ENCODE results near the gene TRIM31.

The TRIM31 gene

GRCh38 chr6:30113003-30113759 lies at the start of gene TRIM31:
Gene TRIM31 (minus strand): TSS chr6:30113090. CDS start chr6:30112805, 285 bp downstream.
- DNase-seq = no peak

DNA sequence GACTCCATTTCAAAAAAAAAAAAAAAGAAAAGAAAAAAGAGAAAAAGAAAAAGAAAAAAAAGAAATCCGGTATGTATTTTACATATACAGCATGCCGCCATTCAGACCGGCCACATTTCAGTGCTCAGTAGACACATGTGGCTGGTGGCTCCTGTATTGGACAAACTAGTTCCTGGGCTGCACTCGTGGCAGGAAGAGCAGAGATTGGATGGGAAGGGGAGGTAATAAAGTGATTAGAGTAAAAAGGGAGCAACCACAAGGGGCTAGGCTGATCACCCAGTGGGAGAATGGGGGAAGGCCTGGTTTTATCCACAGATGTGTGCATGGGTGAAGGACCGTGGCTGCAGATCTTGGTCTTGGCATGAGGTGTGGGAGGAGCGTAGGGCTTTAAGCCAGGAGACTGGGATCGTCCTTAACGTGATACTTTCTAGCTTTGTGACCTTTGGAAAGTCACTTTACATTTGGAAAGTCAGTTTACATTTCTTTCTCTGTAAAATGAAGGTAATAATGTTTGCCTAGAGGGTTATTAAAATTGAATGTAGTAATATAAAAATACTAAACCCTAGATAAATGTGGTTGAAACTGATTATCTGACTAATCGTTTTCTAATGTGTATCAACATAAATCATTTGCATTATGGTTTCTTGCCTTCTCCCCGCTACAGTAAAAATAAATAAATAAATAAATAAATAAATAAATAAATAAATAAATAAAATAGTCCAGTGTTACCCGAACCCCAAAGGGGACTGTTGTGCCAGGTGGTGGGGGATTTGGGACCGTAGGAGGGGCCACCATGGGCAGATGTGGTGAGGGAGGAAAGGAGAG lies 49.6 kb upstream of the TRIM31 start:
- no peak for DNase-seq

DNA sequence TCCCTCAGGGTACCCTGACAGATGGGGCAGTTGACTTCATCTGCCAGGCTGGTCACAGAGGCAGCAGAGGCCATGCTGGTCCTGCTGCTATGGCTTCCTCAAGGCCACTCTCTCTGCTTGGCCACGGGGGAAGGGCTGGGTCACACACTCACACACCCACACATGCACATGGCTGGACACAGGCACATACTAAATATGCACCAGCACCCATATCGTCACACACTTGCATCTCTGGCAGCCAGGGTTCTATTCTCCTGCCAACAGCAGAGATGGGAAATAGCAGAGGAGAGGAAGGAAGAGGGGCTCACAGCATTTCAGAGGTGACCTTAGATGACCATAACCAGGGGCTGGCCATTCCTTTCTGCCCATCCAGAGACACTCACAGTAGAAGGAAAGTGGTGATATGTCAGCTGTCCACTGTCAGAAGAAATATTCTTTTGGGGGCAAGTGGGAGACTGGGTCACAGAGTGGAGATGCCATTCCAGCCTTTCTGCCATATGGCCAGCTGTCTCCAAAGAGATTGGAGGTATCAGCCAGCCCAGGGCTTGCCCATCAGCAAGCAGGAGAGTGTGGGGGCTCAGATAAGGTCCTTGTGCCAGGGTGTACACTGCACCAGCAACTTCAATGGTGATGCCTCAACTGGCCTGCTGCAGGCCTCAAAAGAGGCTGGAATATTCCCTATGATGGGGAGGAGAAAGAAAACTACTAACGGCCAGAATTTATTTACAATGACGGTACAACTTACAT lies 48.1 kb upstream of the TRIM31 start, which contains the start of gene TRIM10:
Gene TRIM10, minus strand, starts transcription at position 427 of the 747 bp plus-strand sequence. Its CDS starts 353 bp downstream, at position 74.
- DNase-seq = no peak

DNA sequence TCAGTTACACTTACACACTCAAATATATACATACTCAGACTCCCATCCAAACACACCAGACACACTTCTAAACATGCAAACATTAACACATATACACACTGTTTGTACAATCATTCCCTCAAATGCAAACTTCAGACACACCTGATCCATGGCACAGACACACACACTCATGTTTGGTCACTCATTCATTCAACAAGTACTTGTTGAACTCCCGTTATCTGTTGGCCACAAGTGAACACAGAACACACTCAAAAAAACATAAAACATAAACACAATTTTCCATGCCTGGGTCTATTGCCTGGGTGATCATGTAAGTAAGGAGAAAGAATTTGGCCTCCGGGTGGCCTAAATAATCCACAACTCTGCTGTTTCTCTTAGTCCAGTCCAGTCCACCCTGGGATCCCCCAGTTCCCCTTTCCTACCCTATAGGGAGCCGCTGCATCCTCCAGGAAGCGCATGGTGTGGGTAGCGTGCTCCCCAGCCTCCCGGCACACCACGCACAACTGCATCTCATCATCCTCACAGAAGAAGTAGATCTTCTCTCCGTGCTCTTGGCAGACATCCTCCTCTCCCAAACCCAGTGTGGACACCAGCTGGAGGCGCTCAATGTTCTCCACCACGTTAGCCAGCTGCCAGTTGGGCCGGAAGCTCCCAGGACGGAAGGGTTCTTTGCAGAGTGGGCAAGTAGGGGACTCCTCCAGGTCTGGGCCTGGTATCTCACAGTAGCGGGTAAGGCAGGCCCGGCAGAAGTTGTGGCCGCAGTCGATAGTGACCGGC lies 47.3 kb upstream of the TRIM31 start:
- no peak for DNase-seq

DNA sequence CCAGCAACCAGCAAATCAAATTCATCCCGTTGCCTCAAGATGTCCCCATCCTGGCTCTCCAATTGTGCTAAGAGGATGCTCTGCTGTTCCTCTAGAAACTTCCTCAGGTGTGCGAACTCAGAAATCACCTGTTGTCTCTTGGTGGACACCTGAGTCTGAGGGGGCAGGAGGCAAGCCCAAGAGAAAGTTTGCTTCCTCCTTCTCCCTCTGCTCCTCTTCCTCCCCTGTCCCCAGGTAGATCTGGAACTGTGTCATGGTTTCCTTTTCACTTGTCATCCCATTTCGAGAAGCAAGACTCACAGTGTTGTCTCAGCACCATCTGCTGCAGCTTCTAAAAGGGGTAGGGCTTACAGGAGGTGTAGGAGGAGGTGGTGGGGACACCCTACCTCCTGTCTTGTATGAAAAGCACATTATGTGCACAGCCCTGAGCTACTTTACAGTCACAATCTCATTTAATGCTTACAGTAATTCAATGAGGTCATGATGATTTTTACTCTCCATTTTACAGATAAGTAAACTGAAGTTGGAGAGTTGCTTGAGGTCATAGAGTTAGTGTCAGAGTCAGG lies 45.7 kb upstream of the TRIM31 start:
- no peak for DNase-seq

DNA sequence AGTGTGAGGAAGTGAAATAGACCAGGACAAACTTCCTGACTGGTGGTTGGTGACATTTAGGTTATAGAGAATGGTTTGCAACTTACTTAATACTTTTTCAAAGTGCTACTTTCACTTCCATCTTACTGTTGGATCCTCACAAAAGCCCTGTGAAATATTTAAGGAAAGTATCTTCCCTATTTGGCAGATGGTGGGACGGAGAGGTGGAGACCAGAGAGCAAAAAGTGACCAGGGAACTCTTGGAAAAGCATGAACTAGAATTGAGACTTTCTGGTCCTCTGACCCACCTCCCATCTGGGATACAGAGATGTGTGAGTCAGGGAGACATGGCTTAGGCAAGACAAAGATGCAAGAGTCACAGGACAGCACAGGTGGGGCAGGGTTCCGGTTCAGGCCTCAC lies 45.1 kb upstream of the TRIM31 start:
- DNase-seq = no peak

DNA sequence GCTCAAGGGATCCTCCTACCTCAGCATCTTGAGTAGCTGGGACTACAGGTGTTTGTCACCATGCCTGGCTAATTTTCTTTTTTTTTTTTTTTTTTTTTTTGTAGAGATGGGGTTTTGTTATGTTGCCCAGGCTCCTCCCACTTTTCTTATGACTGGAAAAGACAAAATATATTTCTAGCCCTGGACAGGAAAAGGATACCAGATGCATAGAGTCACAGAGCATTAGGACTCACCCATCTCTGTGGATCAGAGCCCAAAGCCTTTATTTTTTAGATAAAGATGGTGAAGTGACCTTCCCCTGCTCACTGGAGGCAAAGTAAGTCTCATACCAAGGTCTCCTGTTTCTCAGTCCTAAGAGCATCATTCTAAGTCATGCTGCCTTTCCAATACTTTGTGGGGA lies 44.7 kb upstream of the TRIM31 start:
- no peak for DNase-seq

DNA sequence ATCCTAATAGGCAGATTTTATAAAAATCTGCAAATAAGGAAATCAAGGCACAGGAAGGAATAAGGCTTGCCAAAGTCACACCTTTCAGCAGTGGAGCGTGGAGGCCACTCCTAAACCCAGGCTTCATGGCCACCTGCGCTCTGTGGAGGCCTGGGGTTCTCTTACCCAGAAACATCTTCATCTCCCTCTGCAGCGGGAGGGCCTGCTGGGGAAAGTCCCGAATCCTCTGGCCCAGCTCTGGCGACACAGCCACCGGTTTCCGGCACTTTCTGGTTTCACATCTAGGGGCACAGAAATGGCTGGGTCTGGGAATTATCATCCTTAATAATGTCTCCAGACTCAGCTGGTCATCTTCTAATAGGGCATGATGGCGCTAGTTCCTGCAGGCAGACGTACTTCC lies 43.9 kb upstream of the TRIM31 start:
- no peak for DNase-seq

- DNase-seq = peak in 1 of 2 experiments; percentile 25
These were observed 43.3 kb upstream of the TRIM31 start for GRCh38 chr6:30156262-30156599.

DNA sequence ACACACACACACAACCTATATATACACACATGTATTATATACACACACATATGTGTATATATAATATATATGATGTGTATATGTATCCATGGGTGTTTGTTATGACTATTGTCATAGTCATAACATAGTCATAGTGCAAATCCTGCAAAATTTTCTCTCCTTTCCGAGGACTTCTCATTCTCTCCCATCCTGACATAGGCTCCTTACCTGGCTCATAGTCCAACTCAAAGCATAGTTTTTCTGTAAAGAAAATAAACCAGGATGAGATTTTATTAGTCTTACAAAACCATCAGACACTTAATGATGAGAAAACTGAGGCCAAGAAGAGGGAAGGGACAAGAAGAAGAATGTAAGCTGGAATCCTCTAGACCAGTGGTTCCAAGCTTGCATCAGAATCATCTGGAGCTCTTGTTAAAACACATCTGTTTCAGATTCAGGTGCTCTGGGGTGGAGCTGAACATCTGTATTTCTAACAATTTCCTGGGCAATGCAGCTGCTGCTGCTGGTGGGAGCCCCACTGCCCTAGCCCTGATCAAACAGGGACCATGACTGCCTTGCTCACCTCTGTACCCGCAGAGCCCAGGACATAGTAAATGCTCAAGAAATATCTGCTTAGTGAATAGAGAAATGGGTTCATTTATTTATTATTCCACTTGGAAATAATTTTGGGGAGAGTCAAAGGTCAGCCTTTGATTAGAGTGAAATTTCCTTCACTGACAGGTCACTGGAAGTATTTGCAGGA lies 42.8 kb upstream of the TRIM31 start:
- DNase-seq = no peak

DNA sequence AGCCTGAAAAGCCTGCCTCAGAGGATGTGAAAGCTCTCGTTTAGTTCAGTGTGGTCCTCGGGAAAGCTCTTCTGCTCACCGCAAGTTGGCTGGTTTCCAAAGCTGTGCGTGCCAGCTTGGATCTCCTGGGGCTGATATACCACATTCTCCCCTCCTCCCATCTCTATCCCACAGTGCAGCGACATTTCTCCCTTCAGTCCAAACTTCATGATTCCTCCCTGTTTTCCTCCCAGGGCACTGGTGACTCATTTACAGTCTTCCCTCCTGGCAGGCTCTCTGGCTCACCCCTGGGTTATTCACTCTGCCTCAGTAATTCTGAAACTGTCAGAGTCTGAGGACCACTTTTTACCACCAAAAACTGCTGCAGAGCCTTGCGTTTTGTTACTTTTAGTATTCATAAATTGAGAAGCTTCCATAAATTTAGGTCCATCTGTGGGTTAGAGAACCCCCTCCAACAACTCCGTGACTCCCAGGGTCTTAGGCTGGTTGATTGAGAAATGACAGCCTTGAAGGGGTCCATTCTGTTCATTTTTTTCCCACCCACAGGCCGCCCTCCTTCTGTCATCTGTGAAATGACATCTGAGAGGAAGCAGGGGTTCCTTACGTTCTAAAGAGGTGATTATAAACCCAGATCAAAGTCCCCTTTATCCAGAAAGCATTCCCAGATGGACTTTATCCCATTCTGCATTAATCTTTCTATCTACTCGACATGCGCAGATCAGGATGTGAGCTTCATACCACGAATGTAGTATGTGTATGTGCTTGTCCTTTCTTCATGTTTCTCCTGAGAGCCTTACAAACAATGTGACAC lies 42.0 kb upstream of the TRIM31 start:
- no peak for DNase-seq

- no peak for DNase-seq
These were observed 41.2 kb upstream of the TRIM31 start for GRCh38 chr6:30154061-30154460.

DNA sequence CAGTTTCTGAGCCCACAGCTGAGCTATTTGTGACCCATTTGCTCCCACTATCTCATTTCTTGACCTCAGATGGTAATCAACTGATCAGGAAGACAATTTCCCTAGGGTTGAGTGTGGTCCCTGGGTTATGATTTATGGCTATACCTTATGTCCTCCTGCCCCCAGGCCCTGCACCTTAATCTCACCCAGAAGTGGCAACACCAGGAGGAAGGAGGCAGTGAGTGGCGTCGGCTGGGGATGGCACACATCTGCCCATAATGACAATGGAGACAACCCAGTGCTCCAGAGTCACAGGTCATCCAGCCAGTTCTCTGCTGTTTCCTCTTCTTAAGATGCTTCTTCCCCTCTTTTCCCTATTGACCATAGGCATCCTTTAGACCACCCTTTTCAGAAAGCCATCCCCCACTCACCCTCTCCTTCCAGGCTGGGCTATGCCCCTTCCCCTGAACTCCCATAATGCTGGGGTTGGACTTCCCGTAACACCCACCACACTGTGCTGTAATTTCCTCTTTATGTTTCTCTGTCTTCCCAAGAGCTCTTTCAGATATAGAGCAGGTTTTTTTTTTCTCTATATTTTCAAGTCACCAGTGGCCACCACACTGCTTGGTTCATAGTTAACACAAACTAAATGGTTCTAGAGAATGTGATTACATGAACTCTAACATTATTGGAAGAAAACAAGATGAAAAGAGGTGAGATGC lies 40.2 kb upstream of the TRIM31 start:
- DNase-seq = no peak

DNA sequence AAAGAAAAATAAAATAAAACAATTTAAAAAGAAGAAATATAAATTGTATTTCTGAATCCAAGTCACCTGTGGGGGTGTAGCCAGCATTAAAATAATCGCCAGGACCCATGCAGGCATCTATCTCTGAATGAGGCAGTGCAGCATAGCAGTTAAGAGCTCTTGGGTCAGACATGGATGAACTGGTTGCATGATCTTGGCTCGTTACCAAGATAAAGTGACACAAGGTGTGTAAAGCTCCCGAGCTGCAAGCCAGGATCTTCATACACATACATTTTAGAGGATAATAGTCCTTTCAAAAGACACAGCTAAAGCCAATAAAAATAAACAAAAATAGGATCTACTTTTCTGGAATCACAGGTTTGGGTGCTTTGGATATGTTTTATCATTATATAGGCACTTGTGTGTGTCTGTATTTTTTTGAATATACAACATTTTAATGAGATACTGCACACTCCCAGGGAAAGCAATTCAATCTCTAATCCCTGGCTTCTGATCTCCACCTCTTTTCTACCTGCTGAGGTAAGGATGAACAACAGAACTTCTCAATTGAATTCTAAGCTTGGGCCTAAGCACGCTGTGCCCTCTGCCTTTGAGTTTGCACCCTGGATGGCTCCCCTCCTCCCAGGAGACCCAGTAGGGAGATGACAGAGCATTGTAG lies 39.3 kb upstream of the TRIM31 start:
- peak in 1 of 2 experiments; percentile 13 for DNase-seq

DNA sequence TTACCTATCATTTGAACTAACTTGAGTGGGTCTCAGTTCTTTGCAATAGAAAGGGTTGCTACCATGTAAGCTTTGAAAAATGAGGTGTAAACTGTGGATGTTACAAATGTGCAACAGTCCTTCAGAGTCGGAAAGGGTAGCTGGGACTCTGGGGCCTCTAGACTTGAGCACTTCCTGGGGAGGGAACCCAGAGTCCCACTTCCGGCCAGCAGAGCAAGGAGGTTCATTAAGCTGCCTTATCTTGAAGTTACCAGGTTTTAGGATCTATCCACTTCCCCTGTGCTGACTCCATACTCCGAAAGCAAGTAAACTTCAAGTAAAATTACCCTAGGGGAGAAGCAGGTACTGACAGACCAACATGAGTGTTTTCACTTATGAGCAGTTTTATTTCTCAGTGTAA lies 38.7 kb upstream of the TRIM31 start:
- DNase-seq = no peak

- DNase-seq = no peak
These were observed 37.9 kb upstream of the TRIM31 start for GRCh38 chr6:30150671-30151395.

- no peak for DNase-seq
These were observed 37.1 kb upstream of the TRIM31 start for GRCh38 chr6:30149858-30150550.

DNA sequence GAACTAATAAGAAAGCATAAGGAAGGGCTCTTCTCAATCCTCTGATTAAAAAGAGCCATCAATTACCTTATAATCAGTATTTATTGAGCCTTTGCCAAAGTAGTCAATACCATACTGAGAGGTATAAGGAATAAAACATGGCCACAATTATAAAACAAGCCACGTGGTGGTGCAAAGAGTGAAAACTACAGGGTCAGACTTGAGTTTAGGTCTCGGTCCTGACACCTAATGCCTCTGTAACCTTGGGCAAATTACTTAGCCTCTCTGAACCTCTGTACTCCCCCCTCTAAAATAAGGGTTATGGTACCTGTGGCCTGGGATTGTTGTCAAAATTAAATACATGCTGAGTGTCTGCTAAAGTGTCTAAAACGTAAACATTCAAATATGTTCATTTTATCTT lies 36.3 kb upstream of the TRIM31 start:
- no peak for DNase-seq

Data from SHP77 (cell line).